ENCODE data around the gene PRSS56. TPM values are rescaled to one million over a fixed set of nuclear protein-coding genes. Genes with fewer than 3 reads are reported as not detected.

Gene PRSS56
- total RNA-seq, 1 experiment from 2014 or later: 0.18 TPM

DNA sequence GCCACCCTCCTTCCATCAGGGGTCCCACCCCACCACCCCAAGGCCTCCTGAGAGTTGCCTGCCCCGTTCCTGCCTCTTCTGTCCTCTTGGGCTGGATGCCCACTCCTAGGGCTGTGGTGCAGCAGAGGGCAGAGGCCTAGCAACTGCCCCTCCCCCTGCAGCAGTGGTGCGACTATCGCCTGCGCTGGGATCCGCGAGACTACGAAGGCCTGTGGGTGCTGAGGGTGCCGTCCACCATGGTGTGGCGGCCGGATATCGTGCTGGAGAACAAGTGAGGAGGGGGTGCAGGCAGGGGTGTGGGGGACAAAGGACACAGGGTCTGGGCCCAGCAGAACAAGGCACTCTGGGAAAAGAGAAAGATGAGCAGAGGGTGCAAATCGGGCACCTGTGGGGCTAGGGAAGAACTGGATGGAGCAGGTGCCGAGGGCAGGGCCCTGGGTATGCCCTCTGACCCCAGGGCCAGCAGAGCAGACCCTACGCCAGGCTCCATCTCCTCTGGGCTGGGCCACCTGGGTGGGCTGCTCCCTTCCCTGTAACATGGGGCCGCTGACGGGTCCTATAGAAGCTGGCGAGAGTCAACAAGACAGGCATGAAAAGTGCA lies 20.4 kb downstream of the PRSS56 start:
- no peak for ATAC-seq
- CTCF ChIA-PET: no interaction called here
- intact Hi-C loops (cut with micrococcal nuclease; ENCODE audit: unreplicated experiment): no loop called here
- DNase-seq (ENCODE audit: low read depth, low spot score): no peak
- BruUV-seq (replicated peaks): no TSS peak
- H3K9me3 ChIP-seq (ENCODE audit: control insufficient read depth, insufficient read depth, low read depth, low read length): no peaks in the 10 kb centered on the region; the same call in 1 of the 2 replicates
- no peaks in the 10 kb centered on the region for H3K36me3 ChIP-seq (ENCODE audit: control insufficient read depth, insufficient read depth, low read length)
- no peak overlapping the region for H3K27ac ChIP-seq (ENCODE audit: low read length)
- no peaks in the 10 kb centered on the region for H3K4me1 ChIP-seq (ENCODE audit: control insufficient read depth, insufficient read depth, low read length)
- in situ Hi-C loops (cut with HindIII; ENCODE audit: low pct_unique_long_range_greater_than_20kb, low sequenced_read_pairs): no loop called here
- H3K4me3 ChIP-seq (ENCODE audit: low read depth in 2 of 2, low read length in 2 of 2): no peak overlapping the region
- no peaks in the 10 kb centered on the region for H3K27me3 ChIP-seq (ENCODE audit: control insufficient read depth, insufficient read depth, low read length)
- TF ChIP-seq, protein P1, sequence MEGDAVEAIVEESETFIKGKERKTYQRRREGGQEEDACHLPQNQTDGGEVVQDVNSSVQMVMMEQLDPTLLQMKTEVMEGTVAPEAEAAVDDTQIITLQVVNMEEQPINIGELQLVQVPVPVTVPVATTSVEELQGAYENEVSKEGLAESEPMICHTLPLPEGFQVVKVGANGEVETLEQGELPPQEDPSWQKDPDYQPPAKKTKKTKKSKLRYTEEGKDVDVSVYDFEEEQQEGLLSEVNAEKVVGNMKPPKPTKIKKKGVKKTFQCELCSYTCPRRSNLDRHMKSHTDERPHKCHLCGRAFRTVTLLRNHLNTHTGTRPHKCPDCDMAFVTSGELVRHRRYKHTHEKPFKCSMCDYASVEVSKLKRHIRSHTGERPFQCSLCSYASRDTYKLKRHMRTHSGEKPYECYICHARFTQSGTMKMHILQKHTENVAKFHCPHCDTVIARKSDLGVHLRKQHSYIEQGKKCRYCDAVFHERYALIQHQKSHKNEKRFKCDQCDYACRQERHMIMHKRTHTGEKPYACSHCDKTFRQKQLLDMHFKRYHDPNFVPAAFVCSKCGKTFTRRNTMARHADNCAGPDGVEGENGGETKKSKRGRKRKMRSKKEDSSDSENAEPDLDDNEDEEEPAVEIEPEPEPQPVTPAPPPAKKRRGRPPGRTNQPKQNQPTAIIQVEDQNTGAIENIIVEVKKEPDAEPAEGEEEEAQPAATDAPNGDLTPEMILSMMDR (IDR thresholded peaks at IDR 0.05): no peak
- TF ChIP-seq POLR2AphosphoS5 (IDR thresholded peaks at IDR 0.05; ENCODE audit: low read depth, low read length): no peak
- no peak for TF ChIP-seq SIN3A (IDR thresholded peaks at IDR 0.05; ENCODE audit: borderline replicate concordance, insufficient read depth, low read depth, low read length)
- TF ChIP-seq, protein P2, sequence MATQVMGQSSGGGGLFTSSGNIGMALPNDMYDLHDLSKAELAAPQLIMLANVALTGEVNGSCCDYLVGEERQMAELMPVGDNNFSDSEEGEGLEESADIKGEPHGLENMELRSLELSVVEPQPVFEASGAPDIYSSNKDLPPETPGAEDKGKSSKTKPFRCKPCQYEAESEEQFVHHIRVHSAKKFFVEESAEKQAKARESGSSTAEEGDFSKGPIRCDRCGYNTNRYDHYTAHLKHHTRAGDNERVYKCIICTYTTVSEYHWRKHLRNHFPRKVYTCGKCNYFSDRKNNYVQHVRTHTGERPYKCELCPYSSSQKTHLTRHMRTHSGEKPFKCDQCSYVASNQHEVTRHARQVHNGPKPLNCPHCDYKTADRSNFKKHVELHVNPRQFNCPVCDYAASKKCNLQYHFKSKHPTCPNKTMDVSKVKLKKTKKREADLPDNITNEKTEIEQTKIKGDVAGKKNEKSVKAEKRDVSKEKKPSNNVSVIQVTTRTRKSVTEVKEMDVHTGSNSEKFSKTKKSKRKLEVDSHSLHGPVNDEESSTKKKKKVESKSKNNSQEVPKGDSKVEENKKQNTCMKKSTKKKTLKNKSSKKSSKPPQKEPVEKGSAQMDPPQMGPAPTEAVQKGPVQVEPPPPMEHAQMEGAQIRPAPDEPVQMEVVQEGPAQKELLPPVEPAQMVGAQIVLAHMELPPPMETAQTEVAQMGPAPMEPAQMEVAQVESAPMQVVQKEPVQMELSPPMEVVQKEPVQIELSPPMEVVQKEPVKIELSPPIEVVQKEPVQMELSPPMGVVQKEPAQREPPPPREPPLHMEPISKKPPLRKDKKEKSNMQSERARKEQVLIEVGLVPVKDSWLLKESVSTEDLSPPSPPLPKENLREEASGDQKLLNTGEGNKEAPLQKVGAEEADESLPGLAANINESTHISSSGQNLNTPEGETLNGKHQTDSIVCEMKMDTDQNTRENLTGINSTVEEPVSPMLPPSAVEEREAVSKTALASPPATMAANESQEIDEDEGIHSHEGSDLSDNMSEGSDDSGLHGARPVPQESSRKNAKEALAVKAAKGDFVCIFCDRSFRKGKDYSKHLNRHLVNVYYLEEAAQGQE (IDR thresholded peaks at IDR 0.05; ENCODE audit: insufficient read depth in 1 of 2, low read depth in 2 of 2, low read length in 1 of 2): no peak
- POLR2A ChIA-PET: no interaction called here

GRCh38 chr2:232541195-232541960 lies 21.2 kb downstream of the PRSS56 start:
- TF ChIP-seq SIN3A (IDR thresholded peaks at IDR 0.05; ENCODE audit: borderline replicate concordance, insufficient read depth, low read depth, low read length) (no peak), POLR2AphosphoS5 (IDR thresholded peaks at IDR 0.05; ENCODE audit: low read depth, low read length) (no peak), TCF7L2 (IDR thresholded peaks at IDR 0.05; ENCODE audit: low read depth, low read length) (no peak)
- TF ChIP-seq, protein P1 (IDR thresholded peaks at IDR 0.05): no peak
- TF ChIP-seq, protein P2 (IDR thresholded peaks at IDR 0.05; ENCODE audit: insufficient read depth in 1 of 2, low read depth in 2 of 2, low read length in 1 of 2): no peak
- Histone ChIP-seq H3K27ac (ENCODE audit: low read length) (no peak overlapping the region), H3K4me1 (ENCODE audit: control insufficient read depth, insufficient read depth, low read length) (no peaks in the 10 kb centered on the region), H3K36me3 (ENCODE audit: control insufficient read depth, insufficient read depth, low read length) (no peaks in the 10 kb centered on the region), H3K9me3 (ENCODE audit: control insufficient read depth, insufficient read depth, low read depth, low read length) (no peaks in the 10 kb centered on the region; the same call in 1 of the 2 replicates), H3K4me3 (ENCODE audit: low read depth in 2 of 2, low read length in 2 of 2) (no peak overlapping the region), H3K27me3 (ENCODE audit: control insufficient read depth, insufficient read depth, low read length) (no peaks in the 10 kb centered on the region)
- intact Hi-C loops (cut with micrococcal nuclease; ENCODE audit: unreplicated experiment): no loop called here
- DNase-seq (ENCODE audit: low read depth, low spot score): no peak
- ChIA-PET CTCF (no interaction called here), POLR2A (interaction anchor here (0.6 kb wide), 1 partner anchor 567 kb away, joined by 12 read pairs; no protein-coding TSS in a partner anchor)
- no TSS peak for BruUV-seq (replicated peaks)
- ATAC-seq: no peak
- in situ Hi-C loops (cut with HindIII; ENCODE audit: low pct_unique_long_range_greater_than_20kb, low sequenced_read_pairs): no loop called here
